Measurements from ENCODE around the gene ALX4.

Gene ALX4

GRCh38 chr11:44235765-44236201, 74.2 kb downstream of the ALX4 start:
- DNase-seq, result no peak

- DNase-seq, result peak; percentile 47
These were observed 80.3 kb downstream of the ALX4 start for GRCh38 chr11:44229624-44230023.

- DNase-seq, result no peak
These were observed 80.8 kb downstream of the ALX4 start for GRCh38 chr11:44229098-44229497.

- no peak for DNase-seq
These were observed 81.6 kb downstream of the ALX4 start for GRCh38 chr11:44228379-44228778.

GRCh38 chr11:44226945-44227344, 83.0 kb downstream of the ALX4 start:
- DNase-seq, result no peak

GRCh38 chr11:44226490-44226889, 83.4 kb downstream of the ALX4 start:
- DNase-seq, result no peak

GRCh38 chr11:44224867-44225501, 85.0 kb downstream of the ALX4 start:
- no peak for DNase-seq

- peak; percentile 65 for DNase-seq
These were observed 86.7 kb downstream of the ALX4 start for GRCh38 chr11:44223238-44223637.

GRCh38 chr11:44221992-44222391, 87.9 kb downstream of the ALX4 start:
- no peak for DNase-seq

- DNase-seq, result no peak
These were observed 88.5 kb downstream of the ALX4 start for GRCh38 chr11:44221456-44221855.

- no peak for DNase-seq
These were observed 89.8 kb downstream of the ALX4 start for GRCh38 chr11:44219830-44220796.

- DNase-seq, result no peak
These were observed 92.5 kb downstream of the ALX4 start for GRCh38 chr11:44217432-44217831.

GRCh38 chr11:44213148-44213547, 96.8 kb downstream of the ALX4 start:
- DNase-seq, result no peak

- no peak for DNase-seq
These were observed 97.8 kb downstream of the ALX4 start for GRCh38 chr11:44212128-44212527.
